ENCODE data around the gene XNDC1N.

- TF ChIP-seq CTCF (IDR thresholded peaks at IDR 0.05 in 8 of 11, conservative IDR thresholded peaks at IDR 0.05 in 3 of 11) (no peak), POLR2AphosphoS5 (IDR thresholded peaks at IDR 0.05) (no peak), POLR2A (IDR thresholded peaks at IDR 0.05) (no peak)
Measured at GRCh38 chr11:71964641-71965040, 36.2 kb upstream of the XNDC1N start.

All from spleen (tissue), 7 donors.